ACC112 (cell line): ENCODE data around the gene IFNA1.
"Not testable (repeated sequence)": the region's sequence is repeated elsewhere in the genome, so short reads cannot be mapped to it uniquely, and the experiment has no call there.

Source experiments
- H2AFZ ChIP-seq: fragments of 200-600 bp; sonication (generic); one replicate; pipeline ENCODE4 v1.6.0; 2017; ENCODE audit warnings: antibody characterized with exemption, low read length; ENCODE audit not compliant: unreplicated experiment
- H3K27ac ChIP-seq: fragments of 200-600 bp; sonication (generic); 2 replicates; pipeline ENCODE4 v1.5.1; 2014; ENCODE audit warnings: low read depth, mild to moderate bottlenecking, antibody characterized with exemption, low read length, moderate library complexity
- H3K27me3 ChIP-seq: fragments of 200-600 bp; sonication (generic); 2 replicates; pipeline ENCODE4 v1.6.1; 2014; ENCODE audit warnings: mild to moderate bottlenecking, antibody characterized with exemption, low read length, moderate library complexity, mixed read lengths; ENCODE audit not compliant: insufficient read depth
- H3K36me3 ChIP-seq: fragments of 200-600 bp; sonication (generic); 2 replicates; pipeline ENCODE4 v1.6.1; 2016; ENCODE audit warnings: mild to moderate bottlenecking, antibody characterized with exemption, low read length, moderate library complexity, mixed read lengths; ENCODE audit not compliant: insufficient read depth
- H3K4me1 ChIP-seq: fragments of 200-600 bp; sonication (generic); one replicate; pipeline ENCODE4 v1.6.1; 2016; ENCODE audit warnings: low read length, mixed read lengths; ENCODE audit not compliant: insufficient read depth, unreplicated experiment, control insufficient read depth
- H3K4me3 ChIP-seq: fragments of 200-600 bp; sonication (generic); 2 replicates; pipeline ENCODE4 v1.5.1; 2014; ENCODE audit warnings: mild to moderate bottlenecking, low read depth, low read length
- H3K79me2 ChIP-seq: fragments of 200-600 bp; sonication (generic); one replicate; pipeline ENCODE4 v1.6.0; 2016; ENCODE audit warnings: low read length; ENCODE audit not compliant: control insufficient read depth, unreplicated experiment, insufficient read depth

The IFNA1 gene

GRCh38 chr9:21449312-21449711 is 9.1 kb downstream of the IFNA1 start:
- not testable (repeated sequence) for H2AFZ ChIP-seq, H3K36me3 ChIP-seq, H3K79me2 ChIP-seq, H3K4me3 ChIP-seq, H3K27me3 ChIP-seq, H3K4me1 ChIP-seq, H3K27ac ChIP-seq

DNA sequence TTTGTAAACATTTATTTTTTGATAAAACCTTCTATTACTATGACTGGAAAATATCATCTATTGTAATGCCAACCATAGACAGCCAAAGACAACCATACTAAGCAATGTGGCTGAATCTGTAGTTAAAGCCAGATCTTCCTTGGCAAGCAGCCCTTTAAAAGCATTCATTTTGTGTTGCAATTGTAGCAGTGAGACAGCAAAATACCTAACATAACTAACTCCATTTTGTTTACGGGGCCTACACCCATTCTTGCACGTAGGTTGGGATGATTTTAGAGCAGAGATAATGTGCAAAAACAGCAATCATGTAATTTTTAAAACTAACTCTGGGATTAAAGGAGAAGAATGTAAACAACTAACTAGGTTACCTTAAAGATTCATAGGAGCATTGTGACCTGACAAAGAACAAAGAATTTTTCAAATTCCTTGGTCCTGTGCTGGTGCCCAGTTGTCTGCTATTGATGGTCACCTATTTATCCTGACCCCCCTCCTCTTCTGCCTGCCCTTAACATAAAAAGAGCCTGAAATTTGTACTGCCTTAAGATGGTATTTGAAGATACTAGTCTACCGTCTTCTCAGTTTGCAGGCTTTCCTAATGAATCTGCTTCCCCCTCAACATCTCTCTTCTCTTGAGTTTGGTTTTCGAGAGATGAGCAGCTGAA is 10.6 kb downstream of the IFNA1 start:
- Histone ChIP-seq H2AFZ (no peak overlapping the region), H3K79me2 (no peaks in the 10 kb centered on the region), H3K36me3 (0 out of 2 replicates have a peak, but pooled peaks cover 7% of the 10 kb centered on the region), H3K27me3 (no peaks in the 10 kb centered on the region), H3K27ac (no peak overlapping the region), H3K4me1 (peaks cover 13% of the 10 kb centered on the region), H3K4me3 (no peak overlapping the region)

DNA sequence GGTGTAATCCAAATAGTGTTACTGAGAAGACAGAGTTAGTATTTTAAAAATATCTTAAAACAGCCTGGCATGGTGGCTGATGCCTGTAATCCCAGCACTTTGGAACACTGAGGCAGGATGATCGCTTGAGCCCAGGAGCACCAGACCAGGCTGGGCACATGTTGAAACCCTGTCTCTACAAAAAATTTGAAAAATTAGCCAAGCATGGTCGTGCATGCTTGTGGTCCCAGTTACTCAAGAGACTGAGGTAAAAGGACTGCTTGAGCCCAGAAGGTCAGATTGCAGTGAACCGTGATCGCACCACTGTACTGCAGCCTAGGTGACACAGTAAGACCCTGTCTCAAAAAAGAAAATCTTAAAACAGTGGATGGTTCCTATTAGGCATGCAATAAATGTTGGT is 12.4 kb downstream of the IFNA1 start:
- Histone ChIP-seq H3K79me2 (no peaks in the 10 kb centered on the region), H3K4me1 (peaks cover 13% of the 10 kb centered on the region), H3K27ac (no peak overlapping the region), H3K27me3 (no peaks in the 10 kb centered on the region), H3K36me3 (0 out of 2 replicates have a peak, but pooled peaks cover 7% of the 10 kb centered on the region), H3K4me3 (no peak overlapping the region), H2AFZ (no peak overlapping the region)

DNA sequence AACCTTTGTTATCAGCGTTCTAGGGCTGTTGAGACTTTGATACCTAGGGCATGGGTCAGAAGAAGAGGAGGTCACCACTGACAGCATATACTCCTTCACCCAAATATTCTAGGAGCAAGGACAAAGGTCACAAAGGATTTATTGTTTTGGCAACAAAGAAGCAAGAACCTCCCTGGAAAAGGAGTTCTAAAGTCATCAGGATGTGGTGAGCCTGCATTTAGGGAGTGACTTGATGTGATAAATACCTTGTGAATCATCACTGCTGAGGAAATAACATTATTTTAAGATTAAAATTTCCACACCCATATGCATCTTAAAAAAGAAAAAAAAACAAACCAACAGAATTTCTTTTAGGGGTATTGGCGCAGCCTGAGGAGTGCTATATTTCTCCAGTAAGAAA is 13.9 kb downstream of the IFNA1 start:
- 0 out of 2 replicates have a peak, but pooled peaks cover 7% of the 10 kb centered on the region for H3K36me3 ChIP-seq
- peak overlapping the region; percentile 10; the same call in 1 of the 2 replicates for H3K27ac ChIP-seq
- no peak overlapping the region for H2AFZ ChIP-seq
- H3K4me1 ChIP-seq = peaks cover 13% of the 10 kb centered on the region
- no peak overlapping the region for H3K4me3 ChIP-seq
- H3K79me2 ChIP-seq = no peaks in the 10 kb centered on the region
- no peaks in the 10 kb centered on the region for H3K27me3 ChIP-seq

GRCh38 chr9:21455320-21455719 is 15.1 kb downstream of the IFNA1 start:
- Histone ChIP-seq H3K36me3 (peaks cover 12% of the 10 kb centered on the region), H3K79me2 (no peaks in the 10 kb centered on the region), H3K27me3 (no peaks in the 10 kb centered on the region)

GRCh38 chr9:21461377-21461776 is 21.1 kb downstream of the IFNA1 start:
- no peaks in the 10 kb centered on the region for H3K79me2 ChIP-seq
- no peak overlapping the region for H2AFZ ChIP-seq
- no peaks in the 10 kb centered on the region for H3K4me1 ChIP-seq
- H3K4me3 ChIP-seq = no peak overlapping the region
- H3K27ac ChIP-seq = no peak overlapping the region
- peaks cover 36% of the 10 kb centered on the region for H3K36me3 ChIP-seq
- H3K27me3 ChIP-seq = no peaks in the 10 kb centered on the region

More at GRCh38 chr9:21455320-21455719, 15.1 kb downstream of the IFNA1 start:
- H3K27ac ChIP-seq = no peak overlapping the region
- H3K4me3 ChIP-seq = no peak overlapping the region
- no peak overlapping the region for H2AFZ ChIP-seq
- H3K4me1 ChIP-seq = peaks cover 13% of the 10 kb centered on the region

DNA sequence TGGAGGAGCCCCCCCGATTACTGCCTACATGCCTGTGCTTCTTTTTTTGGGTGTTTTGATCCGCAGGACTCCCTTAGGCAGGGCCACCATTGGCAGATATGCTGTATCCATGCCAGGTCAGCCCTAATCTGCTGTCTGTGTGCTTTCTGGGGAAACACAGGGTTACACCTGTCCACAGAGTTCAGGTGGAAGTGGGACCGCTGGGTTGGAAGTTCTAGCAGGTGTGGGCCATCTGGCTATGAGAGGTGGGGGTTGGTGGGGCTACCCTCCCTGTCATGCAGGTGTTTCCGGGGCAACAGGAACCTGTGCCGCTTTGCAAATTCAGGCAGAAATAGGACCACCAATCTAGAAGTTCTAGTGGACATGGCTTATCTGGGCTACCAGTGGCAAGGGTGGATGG is 24.9 kb downstream of the IFNA1 start:
- Histone ChIP-seq H3K36me3 (peaks cover 35% of the 10 kb centered on the region), H3K4me1 (no peaks in the 10 kb centered on the region), H3K27ac (no peak overlapping the region), H3K79me2 (no peaks in the 10 kb centered on the region), H3K4me3 (no peak overlapping the region), H3K27me3 (no peaks in the 10 kb centered on the region), H2AFZ (no peak overlapping the region)

- H3K27ac ChIP-seq = no peak overlapping the region
- no peaks in the 10 kb centered on the region for H3K4me1 ChIP-seq
- H3K79me2 ChIP-seq = no peaks in the 10 kb centered on the region
- peaks cover 31% of the 10 kb centered on the region for H3K36me3 ChIP-seq
- H3K4me3 ChIP-seq = no peak overlapping the region
- H2AFZ ChIP-seq = no peak overlapping the region
- no peaks in the 10 kb centered on the region for H3K27me3 ChIP-seq
These were observed 25.8 kb downstream of the IFNA1 start for GRCh38 chr9:21465859-21466518.

- Histone ChIP-seq H3K79me2 (no peaks in the 10 kb centered on the region), H3K27ac (no peak overlapping the region), H3K36me3 (peaks cover 23% of the 10 kb centered on the region), H3K4me1 (no peaks in the 10 kb centered on the region), H2AFZ (no peak overlapping the region), H3K4me3 (no peak overlapping the region), H3K27me3 (no peaks in the 10 kb centered on the region)
These were observed 29.9 kb downstream of the IFNA1 start for GRCh38 chr9:21470126-21470525.

GRCh38 chr9:21473236-21473635 is 33.0 kb downstream of the IFNA1 start:
- H3K79me2 ChIP-seq = no peaks in the 10 kb centered on the region
- H3K4me3 ChIP-seq = no peak overlapping the region

DNA sequence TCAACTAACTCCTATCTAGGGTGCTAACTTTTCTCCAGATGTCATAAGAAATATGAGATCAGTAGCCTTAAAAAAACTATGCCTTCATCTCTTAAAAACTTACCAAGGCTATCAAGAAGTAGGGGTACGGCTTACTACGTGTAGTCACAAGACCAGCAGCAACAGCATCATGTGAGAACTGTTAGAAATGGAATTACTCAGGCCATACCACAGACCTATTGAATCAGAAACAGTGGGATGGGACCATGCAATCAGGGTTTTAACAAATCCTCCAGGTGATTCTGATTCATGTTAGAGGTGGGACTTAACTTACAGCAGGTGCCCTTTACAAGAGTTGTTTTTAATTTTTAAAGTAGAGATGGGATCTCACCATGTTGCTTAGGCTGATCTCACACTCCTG is 37.2 kb downstream of the IFNA1 start:
- no peak overlapping the region for H3K4me3 ChIP-seq
- H3K27me3 ChIP-seq = no peaks in the 10 kb centered on the region
- no peaks in the 10 kb centered on the region for H3K4me1 ChIP-seq
- H3K27ac ChIP-seq = no peak overlapping the region
- H2AFZ ChIP-seq = no peak overlapping the region
- H3K36me3 ChIP-seq = peaks cover 32% of the 10 kb centered on the region
- no peaks in the 10 kb centered on the region for H3K79me2 ChIP-seq

More at GRCh38 chr9:21473236-21473635, 33.0 kb downstream of the IFNA1 start:
- Histone ChIP-seq H3K27ac (no peak overlapping the region), H2AFZ (no peak overlapping the region), H3K4me1 (no peaks in the 10 kb centered on the region), H3K36me3 (peaks cover 26% of the 10 kb centered on the region), H3K27me3 (no peaks in the 10 kb centered on the region)
